Measurements from ENCODE around the gene OTOP2.

Gene OTOP2, protein sequence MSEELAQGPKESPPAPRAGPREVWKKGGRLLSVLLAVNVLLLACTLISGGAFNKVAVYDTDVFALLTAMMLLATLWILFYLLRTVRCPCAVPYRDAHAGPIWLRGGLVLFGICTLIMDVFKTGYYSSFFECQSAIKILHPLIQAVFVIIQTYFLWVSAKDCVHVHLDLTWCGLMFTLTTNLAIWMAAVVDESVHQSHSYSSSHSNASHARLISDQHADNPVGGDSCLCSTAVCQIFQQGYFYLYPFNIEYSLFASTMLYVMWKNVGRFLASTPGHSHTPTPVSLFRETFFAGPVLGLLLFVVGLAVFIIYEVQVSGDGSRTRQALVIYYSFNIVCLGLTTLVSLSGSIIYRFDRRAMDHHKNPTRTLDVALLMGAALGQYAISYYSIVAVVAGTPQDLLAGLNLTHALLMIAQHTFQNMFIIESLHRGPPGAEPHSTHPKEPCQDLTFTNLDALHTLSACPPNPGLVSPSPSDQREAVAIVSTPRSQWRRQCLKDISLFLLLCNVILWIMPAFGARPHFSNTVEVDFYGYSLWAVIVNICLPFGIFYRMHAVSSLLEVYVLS

DNA sequence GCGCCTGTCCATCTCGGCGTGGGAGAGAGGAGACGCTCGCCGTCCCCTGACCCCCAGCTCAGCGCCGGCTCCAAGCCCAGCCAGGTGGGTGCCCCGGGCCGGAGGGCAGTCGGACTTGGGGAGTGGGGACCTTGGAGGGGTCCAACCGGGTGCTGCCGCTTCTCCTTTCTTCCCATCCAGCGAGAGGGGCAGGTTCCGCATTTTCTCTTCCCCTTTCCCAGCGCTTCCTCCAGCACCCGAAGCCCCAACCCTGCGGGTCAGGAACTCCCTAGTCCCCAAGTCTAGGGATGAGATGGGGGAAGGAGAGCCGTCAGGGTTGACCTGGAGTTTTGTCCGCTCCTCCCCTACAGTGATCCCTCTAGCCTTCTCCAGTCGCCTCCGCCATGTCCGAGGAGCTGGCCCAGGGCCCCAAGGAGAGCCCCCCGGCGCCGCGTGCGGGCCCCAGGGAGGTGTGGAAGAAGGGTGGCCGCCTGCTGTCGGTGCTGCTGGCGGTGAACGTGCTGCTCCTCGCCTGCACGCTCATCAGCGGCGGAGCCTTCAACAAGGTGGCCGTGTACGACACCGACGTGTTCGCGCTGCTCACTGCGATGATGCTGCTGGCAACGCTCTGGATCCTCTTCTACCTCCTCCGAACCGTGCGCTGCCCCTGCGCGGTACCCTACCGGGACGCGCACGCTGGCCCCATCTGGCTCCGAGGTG, at the start of gene OTOP2:
OTOP2 (plus strand) TSS at position 24 of the 699 bp plus-strand sequence; CDS start at position 384, 360 bp downstream.
- DNase-seq: peak; percentile 4

DNA sequence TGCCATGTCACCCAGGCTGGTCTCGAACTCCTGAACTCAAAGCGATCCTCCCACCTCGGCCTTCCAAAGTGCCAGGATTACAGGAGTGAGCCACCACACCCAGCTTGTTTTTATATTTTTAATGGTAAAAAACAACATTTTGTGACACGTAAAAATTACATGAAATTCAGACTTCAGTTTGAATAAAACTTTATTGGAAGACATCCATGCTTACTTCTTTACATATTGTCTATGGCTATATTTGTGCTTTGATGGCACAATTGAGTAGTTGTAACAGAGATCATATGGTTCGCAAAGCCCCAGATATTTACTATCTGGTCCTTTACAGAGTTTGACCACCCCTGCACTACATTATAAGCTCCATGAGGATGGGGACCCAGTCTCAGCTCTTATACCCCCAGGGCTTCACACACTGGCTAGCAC, 49.4 kb upstream of the OTOP2 start:
- no peak for DNase-seq

DNA sequence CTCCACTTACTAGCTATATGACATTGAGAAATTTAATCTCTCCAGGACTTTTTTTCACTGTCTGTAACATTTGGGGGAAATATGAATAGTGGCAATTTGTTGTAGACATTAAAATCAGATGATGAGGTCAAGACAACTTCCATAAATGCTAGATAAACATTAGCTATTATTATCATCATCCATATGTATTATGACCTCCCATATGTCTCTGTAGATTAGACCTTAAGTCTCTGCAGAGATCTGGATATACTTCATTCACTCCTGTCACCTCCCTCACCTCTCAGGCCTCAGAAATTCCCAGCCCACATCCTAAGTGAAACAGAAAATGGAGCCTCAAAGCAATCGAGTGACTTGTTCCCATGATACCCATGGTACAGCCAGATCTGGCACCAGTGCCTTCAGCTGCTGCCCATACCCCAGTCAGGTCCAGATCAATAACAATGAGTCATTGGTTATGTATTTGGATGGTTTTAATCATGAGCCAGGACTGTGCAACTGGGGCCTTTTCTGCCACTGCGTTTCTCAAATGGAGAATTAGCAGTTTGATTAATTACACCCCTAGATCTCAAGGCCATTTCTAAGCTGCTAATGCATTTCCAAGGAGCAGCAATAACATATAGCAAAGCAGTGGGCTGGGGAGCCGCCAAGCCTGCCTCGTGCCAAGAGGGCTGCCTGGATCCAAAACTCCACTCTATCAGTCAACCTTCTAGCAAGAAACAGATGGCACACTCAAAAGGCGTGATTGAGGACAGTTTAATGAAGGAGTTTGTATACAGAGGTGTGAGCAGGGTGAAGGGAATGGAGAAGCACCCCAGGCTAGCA, 48.7 kb upstream of the OTOP2 start:
- DNase-seq: no peak

GRCh38 chr17:74875977-74876593, 48.0 kb upstream of the OTOP2 start:
- no peak for DNase-seq

DNA sequence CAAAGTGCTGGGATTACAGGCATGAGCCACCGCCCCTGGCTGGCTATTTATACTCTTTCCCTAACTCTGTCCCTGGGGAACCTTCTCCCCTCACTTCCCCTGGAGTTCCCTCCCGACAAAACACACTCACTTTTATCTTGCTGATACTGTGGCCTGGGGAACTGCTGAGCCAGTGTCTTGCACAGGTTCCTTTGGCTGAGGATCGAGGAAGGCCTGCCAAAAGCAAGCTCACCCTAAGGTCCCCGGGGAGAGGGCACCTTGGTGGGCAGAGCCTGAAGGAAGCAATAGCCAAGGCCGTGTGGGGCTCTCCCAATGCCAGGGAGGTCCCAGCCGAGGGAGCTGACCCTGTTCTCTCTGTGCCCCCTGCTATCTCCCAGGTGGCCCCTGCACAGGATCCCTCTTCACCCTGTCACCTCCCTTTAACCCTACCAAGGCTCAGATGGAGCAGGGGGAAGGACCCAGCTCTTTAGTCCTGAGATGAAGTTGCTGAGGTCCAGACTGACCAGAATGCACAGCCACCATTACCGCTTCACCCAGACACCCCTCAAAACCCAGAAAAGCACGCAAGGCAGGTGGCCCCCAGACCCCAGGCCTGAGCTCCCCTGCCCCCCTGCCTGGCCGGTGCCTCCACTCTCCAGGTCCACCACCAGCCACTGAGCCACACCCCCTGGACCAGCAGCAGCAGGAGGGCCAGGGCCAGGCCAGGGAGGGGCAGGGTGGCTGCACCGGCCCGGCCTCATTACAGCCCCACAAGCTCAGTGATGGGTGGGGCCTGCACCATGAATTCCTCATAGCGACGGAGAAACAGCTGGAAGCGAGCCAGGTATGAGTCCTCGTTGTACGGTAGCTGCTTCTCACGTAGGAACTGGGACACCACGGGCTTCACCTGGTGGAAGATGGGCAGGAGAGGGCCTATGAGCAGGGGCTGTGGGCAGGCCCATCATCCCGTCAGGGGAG, 46.2 kb upstream of the OTOP2 start:
- no peak for DNase-seq

DNA sequence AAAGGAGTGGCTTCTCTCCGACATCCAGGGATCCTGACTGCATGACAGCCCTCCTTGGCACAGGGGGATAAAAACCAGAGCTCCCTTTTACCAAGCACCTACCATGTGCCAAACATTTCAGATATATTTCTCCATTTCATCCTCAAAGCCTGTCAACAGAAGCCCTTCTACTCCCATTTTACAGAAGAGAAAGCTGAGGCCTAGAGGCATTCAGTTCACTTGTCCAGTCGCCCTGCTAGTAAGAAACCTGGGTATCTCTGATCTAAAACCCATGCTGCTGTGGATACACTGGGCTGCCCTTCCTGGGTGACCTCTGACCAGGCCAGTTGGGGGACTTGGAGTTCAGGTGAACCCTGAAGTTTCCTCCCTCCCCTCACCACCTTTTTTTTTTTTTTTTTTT, 45.4 kb upstream of the OTOP2 start:
- no peak for DNase-seq

DNA sequence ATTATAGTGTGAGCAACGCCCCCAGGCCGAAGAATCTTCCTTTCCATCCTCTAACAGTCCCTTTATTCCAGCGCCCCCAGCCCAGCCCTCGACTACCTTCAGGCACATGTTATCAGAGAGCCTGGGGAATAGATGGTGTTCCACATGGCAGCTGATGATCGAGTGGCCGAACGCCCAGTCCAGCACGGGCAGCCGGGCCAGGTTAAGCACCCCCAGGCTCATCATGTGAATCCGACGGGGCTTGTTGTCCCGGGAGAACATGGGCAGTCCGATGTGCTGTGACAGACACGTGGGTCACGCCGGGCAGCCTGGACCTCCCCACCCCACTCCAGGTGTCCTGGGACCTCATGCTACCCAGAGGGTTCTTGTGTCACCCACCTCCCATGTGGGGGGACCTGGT, 44.8 kb upstream of the OTOP2 start:
- DNase-seq: no peak

- no peak for DNase-seq
Measured at GRCh38 chr17:74881073-74881472, 43.0 kb upstream of the OTOP2 start.

GRCh38 chr17:74882517-74883240, 41.4 kb upstream of the OTOP2 start:
- DNase-seq: no peak

- DNase-seq: no peak
Measured at GRCh38 chr17:74883241-74883745, 40.8 kb upstream of the OTOP2 start.

GRCh38 chr17:74888469-74888868, 35.6 kb upstream of the OTOP2 start:
- DNase-seq: no peak

GRCh38 chr17:74890554-74890953, 33.5 kb upstream of the OTOP2 start:
- no peak for DNase-seq

DNA sequence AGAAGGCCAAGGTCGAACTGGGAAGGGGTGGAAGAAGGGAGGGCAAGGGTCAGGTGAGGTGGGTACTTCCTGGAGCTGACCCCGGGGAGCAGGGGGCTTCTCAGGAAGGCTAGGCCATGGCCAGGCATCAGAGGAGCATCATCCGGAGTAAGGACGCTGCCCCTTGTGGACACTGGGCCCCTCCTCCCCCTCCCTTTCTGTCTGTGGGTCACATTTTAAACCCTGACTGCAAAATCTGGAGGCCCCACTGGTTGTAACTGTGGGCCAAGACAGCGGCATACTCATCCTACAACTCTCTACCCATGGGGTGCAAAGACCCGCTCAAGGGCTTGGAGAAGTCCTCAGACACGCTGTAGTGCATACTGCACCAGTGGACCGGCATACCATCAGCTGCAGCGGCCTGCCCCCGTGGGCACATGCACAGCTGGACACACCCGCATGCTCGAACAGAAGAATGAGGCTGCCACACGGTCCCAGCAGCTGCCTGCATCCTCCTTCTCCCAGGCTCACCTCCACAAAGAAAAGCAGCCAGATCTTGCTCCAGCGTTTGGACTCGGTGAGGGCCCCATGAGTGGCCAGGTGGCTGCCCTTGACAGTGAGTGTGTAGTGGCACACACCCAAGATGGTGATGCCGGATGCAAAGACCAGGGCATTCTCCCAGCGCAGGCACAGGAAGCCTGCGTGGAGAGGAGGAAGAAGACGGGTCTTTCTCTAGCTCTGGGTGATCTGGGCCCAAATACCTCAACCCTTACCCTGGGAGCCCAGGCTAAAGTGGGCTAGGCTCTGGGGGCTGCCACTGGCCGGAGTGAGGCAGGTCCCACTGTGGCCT, 31.8 kb upstream of the OTOP2 start:
- DNase-seq: no peak

GRCh38 chr17:74892974-74893911, 30.8 kb upstream of the OTOP2 start, which contains the start of gene FADS6:
TSS of gene FADS6 (minus strand) at chr17:74893633. CDS start at chr17:74893595, 38 bp downstream.
- DNase-seq: peak; percentile 7

DNA sequence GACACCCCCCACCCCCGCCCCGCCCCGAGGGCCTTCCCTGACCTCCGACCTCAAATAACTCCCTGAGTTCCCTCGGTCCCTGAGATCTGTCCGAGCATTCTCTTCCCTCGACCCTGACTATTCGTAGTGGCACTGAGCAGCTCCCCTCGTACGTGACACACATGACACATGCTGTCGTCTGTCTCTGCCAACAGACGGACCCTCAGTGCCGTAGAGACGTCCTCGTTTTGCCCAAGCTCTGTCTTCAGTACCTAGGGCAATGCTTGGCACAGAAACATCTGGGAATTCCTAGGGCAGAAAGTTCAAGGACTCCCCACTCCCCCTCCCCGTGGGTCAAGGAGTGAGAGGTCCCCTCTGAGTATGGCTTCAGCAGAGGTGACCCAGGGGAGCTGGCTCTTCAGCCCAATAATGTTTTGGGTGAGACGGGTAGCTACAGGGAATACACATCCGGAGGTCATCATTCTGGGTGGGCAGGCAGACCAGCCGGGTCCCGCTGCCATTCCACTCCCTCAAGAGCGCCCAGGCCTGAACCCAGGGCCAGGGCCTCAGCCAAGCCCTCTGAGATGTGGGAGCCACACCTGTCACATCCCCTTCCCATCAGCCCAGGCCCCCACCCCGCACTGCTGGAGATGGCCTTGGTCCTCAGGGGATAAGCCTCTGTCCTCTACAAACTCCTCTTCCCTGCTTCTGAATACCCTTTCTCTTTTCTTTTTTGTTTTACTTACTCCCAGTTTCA, 30.0 kb upstream of the OTOP2 start:
- DNase-seq: no peak

GRCh38 chr17:74898376-74898946, 25.6 kb upstream of the OTOP2 start:
- no peak for DNase-seq

DNA sequence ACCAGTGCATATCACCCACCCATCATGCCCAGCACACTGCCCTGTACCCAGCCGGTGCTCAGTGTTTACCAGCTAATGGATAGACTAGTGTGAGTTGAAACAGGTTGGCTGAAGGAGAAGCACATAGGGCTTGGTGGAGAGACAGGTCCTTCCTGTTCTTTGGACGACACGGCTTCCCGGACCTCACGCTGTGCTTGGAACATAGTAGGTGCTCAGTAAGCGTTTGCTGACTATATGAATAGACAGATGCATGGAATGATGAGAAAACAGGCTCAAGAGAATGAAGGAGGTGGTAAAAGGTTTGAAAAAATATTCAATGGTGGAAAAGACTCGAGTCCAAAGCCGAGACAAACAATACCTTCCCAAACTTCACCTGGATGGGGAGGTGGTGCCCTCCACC, 23.9 kb upstream of the OTOP2 start:
- no peak for DNase-seq

Data from CD4-positive, alpha-beta T cell treated with Interleukin-10 for 1 hour (primary cell).